VCaP (cell line): ENCODE data around the gene HLA-DOA.

Source experiments
- H3K27ac ChIP-seq: fragments of 450-650 bp; 2 replicates; pipeline ENCODE4 v1.5.1; 2017
- CTCF ChIP-seq: fragments of 450-650 bp; conservative IDR thresholded peaks from 2 replicates; pipeline ENCODE4 v1.5.1; 2017; ENCODE audit warnings: mild to moderate bottlenecking, moderate library complexity

The HLA-DOA gene

GRCh38 chr6:33000055-33000454 is 9.3 kb downstream of the HLA-DOA start:
- TF ChIP-seq CTCF: peak; percentile 50

GRCh38 chr6:32995448-32995847 is 13.9 kb downstream of the HLA-DOA start:
- TF ChIP-seq CTCF: no peak
- H3K27ac ChIP-seq: no peak overlapping the region

More at GRCh38 chr6:33000055-33000454, 9.3 kb downstream of the HLA-DOA start:
- no peak overlapping the region for H3K27ac ChIP-seq

GRCh38 chr6:32993363-32993973 is 15.9 kb downstream of the HLA-DOA start:
- no peak for TF ChIP-seq CTCF

GRCh38 chr6:32991972-32992371 is 17.4 kb downstream of the HLA-DOA start:
- H3K27ac ChIP-seq: no peak overlapping the region
- no peak for TF ChIP-seq CTCF

More at GRCh38 chr6:32993363-32993973, 15.9 kb downstream of the HLA-DOA start:
- no peak overlapping the region for H3K27ac ChIP-seq

GRCh38 chr6:32989368-32989767 is 20.0 kb downstream of the HLA-DOA start:
- no peak overlapping the region for H3K27ac ChIP-seq
- no peak for TF ChIP-seq CTCF

- TF ChIP-seq CTCF: peak; percentile 89
- peak overlapping the region; percentile 50 for H3K27ac ChIP-seq
These were observed 24.6 kb downstream of the HLA-DOA start for GRCh38 chr6:32984622-32985389.

- H3K27ac ChIP-seq: peak overlapping the region; percentile 50
- TF ChIP-seq CTCF: no peak
These were observed 25.3 kb downstream of the HLA-DOA start for GRCh38 chr6:32983964-32984621.
